MM.1S (cell line): ENCODE results near the gene MYOCD.

Experiments used
- EZH2 ChIP-seq: fragments of 300-600 bp; sonication (generic); optimal IDR thresholded peaks from 2 replicates; pipeline ENCODE3; 2017; ENCODE audit warnings: low read depth, mild to moderate bottlenecking, antibody characterized with exemption, low read length, mixed read lengths
- EZH2phosphoT487 ChIP-seq: fragments of 300-600 bp; sonication (generic); IDR thresholded peaks from 2 replicates; pipeline ENCODE4 v1.6.1; 2018; ENCODE audit warnings: antibody characterized with exemption, low read length
- TF ChIP-seq, protein P1 (sequence below): fragments of 300-600 bp; sonication (generic); IDR thresholded peaks from 2 replicates; pipeline ENCODE4 v1.5.1; 2016; ENCODE audit warnings: antibody characterized with exemption, low read length, mixed read lengths

DNA sequence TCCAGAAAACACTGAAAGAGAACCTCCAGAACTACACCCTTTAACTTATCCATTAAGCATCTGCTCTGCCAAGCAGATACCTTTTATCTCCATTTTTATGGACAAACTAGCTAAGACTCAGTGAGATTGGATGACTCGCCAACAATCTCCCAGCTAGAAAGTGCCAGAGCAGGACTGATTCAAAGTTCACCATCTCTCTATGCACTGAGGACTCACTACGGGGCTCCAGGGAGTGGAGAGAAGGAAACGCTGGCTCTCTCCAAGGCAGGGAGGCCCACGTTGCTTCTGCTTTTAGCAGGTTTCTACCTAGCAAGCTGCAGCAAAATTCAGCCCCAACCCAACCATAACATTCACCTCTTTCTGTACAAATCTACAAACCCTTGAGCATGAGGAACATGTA is 70.8 kb downstream of the MYOCD start:
- TF ChIP-seq, protein P1, sequence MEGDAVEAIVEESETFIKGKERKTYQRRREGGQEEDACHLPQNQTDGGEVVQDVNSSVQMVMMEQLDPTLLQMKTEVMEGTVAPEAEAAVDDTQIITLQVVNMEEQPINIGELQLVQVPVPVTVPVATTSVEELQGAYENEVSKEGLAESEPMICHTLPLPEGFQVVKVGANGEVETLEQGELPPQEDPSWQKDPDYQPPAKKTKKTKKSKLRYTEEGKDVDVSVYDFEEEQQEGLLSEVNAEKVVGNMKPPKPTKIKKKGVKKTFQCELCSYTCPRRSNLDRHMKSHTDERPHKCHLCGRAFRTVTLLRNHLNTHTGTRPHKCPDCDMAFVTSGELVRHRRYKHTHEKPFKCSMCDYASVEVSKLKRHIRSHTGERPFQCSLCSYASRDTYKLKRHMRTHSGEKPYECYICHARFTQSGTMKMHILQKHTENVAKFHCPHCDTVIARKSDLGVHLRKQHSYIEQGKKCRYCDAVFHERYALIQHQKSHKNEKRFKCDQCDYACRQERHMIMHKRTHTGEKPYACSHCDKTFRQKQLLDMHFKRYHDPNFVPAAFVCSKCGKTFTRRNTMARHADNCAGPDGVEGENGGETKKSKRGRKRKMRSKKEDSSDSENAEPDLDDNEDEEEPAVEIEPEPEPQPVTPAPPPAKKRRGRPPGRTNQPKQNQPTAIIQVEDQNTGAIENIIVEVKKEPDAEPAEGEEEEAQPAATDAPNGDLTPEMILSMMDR = no peak
- no peak for TF ChIP-seq EZH2
- TF ChIP-seq EZH2phosphoT487 = no peak
